HK-2 (cell line): Measurements from ENCODE around the gene GPC2.
"Not testable (repeated sequence)": the region's sequence is repeated elsewhere in the genome, so short reads cannot be mapped to it uniquely, and the experiment has no call there.

Experiments used
- DNase-seq: peaks from one replicate; pipeline ENCODE4 v3.0.0-alpha.2; 2018; ENCODE audit not compliant: unreplicated experiment

The GPC2 gene

DNA sequence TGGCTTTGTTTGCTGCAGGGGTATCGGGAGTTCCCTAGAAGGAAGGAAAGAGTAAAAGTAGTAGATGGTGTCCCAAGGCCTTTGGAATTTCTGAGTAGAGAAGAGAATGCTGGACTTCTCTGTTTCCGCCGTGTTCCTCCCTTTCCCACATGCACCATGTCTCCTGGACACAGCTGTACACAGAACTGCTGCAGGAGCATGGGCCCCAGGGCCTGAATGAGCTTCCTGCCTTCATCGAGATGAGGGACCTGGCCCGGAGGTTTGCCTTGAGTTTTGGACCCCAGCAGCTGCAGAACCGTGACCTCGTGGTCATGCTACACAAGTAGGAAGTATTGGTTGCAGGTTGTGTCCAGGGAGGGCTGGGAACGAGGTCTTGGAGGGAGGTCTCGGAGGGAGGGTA is 27.3 kb upstream of the GPC2 start:
- no peak for DNase-seq

DNA sequence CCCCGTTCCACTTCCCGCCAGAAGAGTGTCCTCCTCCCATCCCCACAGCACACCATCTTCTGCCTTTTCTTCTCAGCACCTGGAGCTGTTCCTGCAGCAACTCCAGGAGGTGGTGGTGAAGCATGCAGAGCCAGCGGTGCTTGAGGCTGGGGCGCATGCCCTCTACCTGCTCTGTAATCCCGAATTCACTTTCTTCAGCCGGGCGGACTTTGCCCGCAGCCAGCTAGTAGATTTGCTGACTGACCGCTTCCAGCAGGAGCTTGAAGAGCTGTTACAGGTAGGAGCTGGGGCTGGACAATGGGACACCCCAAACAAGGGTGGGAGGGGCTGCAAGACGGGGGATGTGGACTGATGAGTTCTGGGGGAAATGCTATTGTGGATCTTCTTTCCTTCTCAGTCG is 23.5 kb upstream of the GPC2 start:
- DNase-seq = no peak

DNA sequence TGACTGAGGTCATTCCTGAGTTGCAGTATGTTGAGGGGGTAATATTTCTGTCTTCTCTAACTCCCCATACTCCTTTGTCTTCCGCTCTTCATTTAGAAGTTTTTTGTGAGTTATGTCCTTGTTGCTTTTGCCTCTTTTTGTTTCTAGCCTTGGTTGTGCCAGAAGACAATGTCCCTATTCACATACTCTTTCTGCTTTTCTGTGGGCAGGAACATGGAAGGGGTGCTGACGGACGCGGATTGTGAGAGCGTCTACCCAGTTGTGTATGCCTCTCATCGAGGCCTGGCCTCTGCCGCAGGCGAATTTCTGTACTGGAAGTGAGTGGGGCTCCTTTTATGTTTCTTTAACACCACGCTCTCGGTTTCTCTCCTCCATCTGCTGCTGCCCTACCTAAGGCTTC is 21.1 kb upstream of the GPC2 start:
- no peak for DNase-seq

DNA sequence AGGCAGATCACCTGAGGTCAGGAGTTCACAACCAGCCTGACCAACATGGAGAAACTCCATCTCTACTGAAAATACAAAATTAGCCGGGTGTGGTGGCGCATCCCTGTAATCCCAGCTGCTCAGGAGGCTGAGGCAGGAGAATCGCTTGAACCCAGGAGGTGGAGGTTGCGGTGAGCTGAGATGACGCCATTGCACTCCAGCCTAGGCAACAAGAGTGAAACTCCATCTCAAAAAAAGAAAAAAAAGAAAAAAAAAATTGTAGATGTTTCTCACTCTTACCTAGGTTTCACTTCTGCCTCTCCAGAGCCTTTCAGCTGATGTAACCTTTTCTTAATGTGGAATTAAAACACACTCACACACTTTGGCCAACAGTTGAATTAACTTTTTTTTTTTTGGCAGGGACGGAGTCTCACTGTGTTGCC is 18.7 kb upstream of the GPC2 start:
- not testable (repeated sequence) for DNase-seq

DNA sequence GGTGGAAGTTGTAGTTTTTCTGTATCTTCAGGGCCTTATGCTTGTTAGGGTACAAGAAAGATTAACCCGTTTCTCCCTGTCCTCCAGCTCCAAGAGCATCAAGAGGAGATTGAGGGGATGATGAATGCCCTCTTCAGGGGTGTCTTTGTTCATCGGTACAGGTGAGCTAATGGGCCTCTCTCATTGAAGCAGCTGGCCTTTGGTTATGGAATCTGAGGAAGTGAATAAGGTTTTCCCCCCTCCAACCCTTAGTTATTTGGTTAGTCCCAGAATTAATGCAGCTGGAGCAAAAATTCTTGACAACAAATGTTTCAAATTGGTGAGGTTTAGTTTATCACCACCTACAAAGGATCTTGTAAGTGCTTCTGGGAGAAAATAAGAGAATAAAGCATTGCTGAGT is 18.0 kb upstream of the GPC2 start:
- no peak for DNase-seq

DNA sequence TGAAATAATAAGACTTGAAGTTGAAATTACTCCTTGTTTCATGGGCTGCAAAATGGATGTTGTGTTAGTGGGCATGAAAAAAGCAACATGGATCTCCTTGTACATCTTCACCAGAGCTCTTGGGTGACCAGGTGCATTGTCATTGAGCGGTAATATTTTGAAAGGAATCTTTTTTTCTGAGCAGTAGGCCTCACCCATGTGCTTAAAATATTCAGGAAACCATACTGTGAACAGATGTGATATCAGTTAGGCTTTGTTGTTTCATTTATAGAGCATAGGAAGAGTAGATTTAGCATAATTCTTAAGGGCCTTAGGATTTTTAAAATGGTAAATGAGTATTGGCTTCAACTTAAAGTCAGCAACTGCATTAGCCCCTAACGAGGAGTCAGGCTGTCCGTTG is 15.8 kb upstream of the GPC2 start:
- DNase-seq = no peak

DNA sequence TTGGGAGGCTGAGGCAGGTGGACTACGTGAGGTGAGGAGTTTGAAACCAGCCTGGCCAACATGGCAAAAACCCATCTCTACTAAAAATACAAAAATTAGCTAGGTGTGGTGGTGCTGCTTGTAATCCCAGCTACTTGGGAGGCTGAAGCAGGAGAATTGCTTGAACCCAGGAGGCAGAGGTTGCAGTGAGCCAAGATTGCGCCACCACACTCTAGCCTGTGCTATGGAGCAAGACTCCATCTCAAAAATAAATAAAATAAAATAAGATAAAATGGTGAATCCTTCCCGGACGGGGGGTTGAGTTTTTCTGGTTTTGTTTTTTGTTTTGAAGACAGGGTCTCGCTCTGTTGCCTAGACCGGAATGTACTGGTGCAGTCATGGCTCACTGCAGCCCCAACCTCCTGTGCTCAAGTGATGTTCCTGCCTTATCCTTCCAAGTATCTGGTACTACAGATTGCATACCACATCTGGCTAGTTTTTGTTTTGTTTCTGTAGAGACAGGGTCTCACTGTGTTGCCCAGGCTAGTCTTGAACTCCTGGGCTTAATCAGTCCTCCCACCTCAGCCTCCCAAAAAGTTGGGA is 15.2 kb upstream of the GPC2 start:
- DNase-seq = not testable (repeated sequence)

DNA sequence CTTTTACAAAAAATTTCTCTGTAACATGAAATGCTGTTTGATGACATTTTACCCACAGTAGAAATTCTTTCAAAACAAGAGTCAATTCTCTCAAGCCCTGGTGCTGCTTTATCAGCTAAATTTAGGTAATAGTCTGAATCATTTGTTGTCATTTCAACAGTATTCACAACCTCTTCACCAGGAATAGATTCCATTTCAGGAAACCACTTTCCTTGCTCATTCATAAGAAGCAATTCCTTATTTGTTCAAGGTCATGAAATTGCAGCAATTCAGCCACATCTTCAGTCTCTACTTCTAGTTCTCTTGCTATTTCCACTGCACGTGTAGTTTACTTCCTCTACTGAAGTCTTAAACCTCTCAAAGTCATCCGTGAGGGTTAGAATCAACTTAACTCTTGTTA is 14.6 kb upstream of the GPC2 start:
- no peak for DNase-seq

DNA sequence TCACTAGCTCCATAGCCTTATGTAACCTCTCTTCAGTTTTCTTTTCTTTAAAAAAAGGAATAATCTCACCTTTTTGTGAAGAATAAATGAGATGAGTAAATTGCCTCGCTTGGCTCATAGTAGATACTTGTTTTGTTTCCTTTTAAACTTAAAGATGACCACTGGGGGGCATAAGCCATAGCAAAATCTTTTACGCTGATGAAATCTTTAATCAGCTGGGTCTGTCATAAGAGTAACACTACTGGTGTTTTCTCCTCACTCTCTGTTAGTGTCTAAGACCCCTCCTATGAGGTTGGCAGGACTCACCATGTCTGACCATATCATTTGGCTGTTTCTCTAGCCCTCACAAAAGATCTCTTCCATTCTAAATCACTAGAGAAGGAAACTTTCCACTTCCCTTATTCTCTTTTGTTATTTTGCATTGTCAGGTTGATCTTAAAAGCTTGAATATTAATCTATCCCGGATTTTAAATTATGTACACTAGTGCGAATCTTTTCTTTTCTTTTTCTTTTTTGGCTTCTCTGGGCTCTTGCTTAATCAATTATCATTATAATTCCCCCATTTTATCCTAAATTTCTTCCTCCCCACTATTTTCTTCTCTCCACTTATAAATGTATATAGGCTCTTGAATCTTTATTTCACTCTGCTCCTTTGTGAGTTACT is 13.0 kb upstream of the GPC2 start:
- no peak for DNase-seq

DNA sequence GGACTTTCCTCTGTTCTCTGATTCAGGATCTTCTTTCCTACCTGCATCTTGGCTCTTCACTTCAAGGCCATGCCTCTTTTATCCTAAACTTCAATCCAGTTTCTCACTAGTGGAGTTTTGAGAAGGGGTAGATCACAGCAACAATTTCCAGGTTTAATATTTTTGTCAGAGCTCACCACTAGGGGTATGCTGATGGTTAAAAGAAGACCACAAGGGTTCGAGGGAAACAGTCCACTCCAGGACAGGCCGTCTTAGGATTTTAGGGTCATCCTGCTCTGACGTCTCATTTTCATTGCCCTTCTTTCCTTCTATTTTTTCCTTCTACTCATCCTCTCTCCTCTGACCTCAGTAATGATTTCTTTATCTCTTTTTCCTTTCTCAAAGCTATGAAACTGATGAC is 11.9 kb upstream of the GPC2 start:
- DNase-seq = no peak

DNA sequence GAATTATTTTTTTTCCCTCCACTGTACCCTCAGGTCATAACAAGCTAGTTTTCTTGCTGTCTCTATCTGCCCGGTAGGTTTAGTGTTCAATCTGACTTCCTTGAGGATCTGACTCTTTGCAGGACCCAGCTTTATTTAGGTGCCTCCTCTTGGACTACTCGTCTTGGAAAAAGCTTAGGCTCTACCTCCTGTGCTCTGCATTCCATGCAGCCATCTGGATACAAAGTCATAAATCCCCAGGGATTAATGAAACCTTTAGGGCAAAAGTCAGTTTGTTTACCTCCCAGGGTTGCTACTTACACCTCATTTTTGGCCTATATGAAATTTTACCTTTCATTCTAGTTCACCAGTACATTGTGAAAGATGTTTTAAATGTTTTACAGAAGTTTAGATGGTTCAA is 8.5 kb upstream of the GPC2 start:
- no peak for DNase-seq

DNA sequence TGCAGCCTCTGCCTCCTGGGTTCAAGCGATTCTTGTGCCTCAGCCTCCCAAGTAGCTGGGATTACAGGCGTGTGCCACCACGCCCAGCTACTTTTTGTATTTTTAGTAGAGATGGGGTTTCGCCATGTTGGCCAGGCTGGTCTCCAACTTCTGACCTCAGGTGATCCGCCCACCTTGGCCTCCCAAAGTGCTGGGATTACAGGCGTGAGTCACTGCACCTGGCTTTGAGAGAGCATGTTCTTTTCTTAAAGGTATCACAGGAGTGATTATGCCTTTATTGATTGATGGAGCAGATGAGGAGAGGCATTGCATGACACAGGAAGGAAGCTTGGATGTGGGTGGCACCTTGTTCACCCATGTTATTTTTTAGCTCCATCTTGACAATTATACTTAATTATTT is 5.9 kb upstream of the GPC2 start:
- DNase-seq = not testable (repeated sequence)

DNA sequence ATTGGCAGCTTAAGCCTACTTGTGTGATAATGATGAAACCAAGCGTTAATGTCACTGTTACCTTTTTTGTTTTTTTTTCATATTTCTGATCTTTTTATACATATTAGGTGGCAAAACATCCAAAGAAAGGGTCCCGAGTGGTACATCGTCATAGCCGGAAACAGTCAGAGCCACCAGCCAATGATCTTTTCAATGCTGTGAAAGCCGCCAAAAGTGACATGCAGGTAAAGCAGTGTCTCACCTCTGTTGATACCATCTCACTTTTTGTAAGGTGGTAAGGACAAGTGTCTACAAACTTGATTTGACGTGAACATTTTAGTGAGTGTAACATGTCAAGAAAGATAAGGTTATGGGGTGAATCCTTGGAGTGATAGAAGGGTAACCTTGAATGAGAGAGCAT is 5.4 kb upstream of the GPC2 start:
- DNase-seq = not testable (repeated sequence)

DNA sequence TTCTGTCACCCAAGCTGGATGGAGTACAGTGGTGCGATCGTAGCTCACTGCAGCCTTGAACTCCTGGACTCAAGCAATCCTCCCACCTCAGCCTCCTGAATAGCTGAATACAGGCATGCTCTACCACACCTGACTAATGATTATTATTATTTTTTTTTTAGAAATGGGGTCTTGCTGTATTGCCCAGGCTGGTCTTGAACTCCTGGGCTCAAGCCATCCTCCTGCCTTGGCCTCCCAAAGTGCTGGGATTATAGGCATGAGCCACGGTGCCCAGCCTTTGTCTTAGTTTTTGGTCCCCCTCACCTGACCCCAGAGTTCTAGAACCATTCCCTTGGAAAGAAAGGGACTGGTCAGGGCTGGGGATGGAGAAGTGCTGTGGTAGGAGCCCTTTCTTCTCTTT is 2.9 kb upstream of the GPC2 start:
- DNase-seq = not testable (repeated sequence)

DNA sequence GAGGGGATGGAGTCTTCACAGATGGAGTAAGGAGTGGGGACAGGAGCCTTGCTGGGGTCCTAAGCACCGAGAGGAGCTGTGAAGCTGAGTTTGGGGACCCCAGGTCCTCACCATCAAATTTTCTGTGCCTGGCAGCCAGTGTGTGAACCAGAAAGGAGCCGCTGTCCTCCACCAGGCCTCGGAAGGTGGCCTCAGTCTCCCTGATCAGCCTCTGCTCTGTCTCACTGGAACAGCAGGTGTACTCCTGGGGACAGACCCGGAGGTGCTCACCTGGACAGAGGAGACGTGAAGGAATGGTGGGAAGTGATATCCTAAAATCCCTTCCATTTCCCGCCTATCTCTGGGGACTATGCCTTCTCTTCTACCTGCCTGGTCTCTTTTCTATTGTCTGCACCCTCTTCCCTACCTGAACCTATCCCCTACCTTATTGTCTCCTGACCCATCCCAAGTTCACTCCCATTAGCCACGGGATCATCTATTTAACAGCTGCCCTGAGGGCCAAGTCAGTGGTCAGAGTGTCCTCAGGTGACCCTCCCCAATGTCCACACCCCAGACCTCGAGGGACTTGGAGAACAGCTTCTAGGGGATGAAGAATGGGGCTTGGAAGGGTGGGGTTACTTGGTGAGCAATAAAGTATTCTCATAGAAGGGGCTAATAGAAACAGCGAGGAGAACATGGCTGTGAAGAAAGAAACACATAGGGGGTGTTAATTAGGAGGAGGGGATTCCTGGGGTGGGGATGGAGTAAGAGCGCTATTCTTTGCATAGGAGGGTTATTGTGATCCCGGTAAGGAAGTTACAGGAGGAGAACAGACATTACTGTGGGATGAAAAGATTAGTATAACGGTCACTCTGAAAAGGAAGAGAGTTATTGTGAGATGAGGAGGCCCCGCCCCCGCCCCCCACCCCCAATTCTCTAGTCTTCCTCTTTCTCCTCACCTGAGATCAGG is 811 bp downstream of the GPC2 start:
- DNase-seq = no peak

DNA sequence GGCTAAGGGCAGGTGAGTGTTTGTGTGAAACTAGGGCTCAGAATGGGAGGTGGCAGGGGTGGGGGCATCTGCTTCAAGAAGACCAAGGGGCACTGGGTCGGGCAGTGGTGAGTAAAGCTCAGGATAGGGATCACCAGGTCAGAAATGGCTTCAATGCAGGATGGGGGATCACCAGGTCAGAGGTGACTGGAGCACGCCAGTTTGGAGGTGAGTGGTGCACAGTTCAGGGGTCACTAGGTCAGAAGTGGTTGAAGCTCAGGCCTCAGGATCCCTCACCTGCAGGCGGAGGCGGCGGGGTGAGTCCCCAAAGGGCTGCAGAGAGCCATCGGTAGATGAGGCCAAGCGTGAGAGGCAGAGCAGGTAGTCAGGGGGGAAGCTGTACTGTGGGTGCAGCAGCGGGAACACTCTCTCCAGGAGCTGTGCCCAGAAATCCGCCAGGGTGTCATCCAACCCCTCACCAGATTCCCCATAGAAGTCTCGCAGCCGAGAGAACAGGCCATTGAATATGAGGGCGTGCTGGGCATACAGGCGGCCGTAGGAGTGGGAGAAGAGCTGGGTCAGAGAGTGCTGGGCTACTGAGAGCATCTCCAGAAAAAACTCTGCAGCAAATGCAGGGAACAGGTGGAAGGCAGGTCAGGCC is 1.8 kb downstream of the GPC2 start:
- no peak for DNase-seq

DNA sequence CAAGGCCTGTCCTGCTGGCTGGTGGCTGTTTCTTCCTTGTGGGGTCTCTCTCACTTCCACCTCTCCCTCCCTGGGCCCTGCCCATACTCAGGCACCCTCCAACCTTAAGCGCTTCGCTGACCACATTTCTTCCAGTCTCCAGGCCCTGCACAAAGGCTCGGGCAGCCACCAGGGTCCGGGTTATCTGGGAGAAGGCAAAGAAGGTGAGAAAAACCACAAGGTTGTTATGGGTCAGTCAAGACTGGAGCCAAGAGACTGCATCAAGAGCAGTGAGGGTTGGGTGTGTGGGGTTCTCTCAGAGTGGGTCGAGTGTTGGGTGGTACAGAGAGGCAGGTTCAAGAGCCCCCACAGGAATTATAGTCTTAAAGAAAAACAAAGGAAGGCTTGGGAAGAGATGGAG is 2.6 kb downstream of the GPC2 start:
- DNase-seq = no peak

DNA sequence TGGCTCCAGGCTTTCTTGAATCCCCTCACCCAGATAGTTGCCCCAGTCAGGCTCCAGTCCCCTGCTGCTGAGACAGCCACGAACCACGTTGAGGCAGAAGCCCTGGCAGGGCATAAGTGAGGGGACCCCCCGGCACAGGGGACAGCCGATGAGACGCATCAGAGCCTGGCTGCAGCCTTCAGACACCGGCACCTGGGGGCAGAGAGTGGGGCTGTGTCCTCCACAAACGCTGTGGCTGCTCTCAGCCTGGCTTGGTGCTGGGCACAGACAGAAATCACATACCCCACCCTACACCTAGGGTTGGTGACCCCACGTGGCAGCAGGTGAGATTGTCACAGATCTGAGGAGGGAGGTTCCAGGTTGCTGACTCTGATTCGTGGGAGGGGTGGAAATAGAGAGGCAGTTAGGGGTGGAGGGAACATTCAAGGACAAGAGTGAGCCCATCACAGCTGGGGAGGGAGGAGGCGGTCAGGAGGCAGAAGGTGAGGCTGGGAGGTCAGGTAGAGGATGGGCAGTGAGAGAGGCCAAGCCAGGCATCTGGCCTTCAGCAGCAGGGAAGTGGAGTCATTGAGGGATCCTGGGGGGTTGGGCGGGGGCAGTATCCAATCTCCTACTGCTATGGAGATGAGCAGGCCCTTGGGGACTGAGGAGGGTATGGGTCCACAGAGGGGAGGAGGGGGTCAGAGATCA is 3.2 kb downstream of the GPC2 start:
- no peak for DNase-seq

DNA sequence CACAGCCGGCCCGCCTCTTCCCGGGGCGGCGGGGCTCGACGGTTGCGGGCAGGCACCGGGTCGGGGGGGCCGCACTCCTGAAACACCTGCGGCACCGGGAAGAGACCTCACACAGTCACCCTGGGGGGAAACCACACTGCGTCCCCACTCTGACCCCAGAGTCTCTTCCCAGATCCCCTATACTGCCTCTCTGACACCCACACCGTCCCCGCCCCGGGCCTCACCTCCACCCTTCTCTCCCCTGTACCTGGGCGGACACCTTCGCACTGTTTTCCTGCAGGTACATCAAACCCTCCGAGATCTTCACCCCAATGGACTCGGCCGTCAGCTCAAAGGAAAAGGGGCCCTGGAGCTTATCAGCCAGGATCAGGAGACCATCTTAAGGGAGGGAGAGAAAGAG is 5.3 kb downstream of the GPC2 start:
- DNase-seq = no peak

DNA sequence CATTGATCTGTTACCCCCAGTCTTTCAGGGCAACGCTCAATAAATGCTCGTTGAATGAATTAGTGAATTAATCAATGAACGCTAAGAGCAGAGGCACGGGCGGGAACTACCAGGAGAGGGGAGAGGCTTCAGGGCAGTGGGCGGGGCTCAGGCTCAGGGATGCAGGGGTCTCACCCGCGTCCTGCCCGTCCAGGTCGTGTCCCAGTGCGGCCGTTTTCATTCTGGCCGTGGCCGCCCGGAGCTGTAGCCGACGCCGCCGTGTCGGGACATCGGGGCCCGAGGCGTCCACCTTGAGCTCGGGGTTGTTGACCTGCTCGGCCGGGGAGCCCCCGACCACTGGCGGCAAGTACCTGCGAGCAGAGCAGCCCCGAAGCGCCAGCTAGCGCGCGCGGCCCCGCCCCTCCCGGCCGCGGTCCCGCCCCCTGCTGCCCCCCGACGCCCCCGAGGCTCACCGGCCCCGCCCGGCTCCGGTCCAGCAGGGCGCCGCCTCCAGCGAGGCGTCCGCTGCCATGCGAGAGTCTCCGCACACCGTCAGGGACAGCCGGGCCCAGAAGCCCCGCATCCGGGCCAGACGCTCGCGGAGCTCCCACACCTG is 6.0 kb downstream of the GPC2 start:
- DNase-seq = no peak

DNA sequence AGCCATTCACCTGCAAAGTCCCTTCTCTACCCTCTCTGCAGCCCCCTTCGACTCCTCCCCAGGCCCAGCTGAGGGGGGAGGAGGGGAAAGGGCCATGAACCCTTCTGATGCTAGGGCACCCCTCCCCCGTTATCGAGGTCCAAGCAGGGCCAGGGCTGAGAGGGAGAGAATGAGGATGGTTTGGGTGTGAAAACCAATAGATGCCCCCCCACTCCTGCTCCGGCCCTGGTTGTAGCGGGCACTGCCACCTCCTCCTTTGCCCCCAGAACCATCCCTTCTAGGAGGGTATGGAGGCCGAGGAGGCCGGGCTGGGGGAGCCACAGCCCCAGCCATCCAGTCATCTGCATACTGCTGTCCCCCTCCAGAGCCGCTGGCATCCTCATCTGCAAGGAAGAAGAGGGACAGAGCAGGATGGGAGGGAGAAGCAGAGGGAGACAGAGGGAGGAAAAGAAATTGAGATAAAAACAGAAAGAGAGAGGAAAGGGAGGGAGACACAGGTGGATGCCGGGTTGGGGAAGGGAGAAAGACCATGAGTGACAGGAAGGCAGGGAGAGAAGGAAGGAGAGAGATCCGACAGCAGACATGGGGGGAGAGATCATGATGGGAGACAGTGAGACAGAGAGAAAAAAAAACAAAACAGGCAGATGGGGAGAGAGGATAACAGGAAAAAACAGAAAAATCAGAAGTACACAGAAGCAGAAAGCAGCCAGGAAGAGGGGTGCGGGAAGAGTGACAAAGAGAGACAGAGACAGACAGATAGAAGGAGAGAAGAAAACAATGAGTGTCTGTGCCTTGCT is 6.9 kb downstream of the GPC2 start:
- no peak for DNase-seq
